ENCODE data around the gene ATG16L1.

- TF ChIP-seq CTCF (conservative IDR thresholded peaks at IDR 0.05 in 1 of 2, IDR thresholded peaks at IDR 0.05 in 1 of 2; ENCODE audit: extremely low read depth in 1 of 2, insufficient read depth in 1 of 2, low read depth in 1 of 2, low read length in 2 of 2) (no peak), EZH2 (IDR thresholded peaks at IDR 0.05; ENCODE audit: borderline replicate concordance, low read length) (no peak)
Observed at GRCh38 chr2:233250568-233250967, 905 bp upstream of the ATG16L1 start.

All from mammary epithelial cell (primary cell).